ENCODE data around the gene ALPL. TPM values are rescaled to one million over a fixed set of nuclear protein-coding genes. Genes with fewer than 3 reads are reported as not detected.
A peak's percentile ranks its signal among the peaks of the same experiment; 100 is the strongest.

The ALPL gene
- total RNA-seq, 4 donors from 2014 or later: 5.3 to 52.8 (median 16.8) TPM

DNA sequence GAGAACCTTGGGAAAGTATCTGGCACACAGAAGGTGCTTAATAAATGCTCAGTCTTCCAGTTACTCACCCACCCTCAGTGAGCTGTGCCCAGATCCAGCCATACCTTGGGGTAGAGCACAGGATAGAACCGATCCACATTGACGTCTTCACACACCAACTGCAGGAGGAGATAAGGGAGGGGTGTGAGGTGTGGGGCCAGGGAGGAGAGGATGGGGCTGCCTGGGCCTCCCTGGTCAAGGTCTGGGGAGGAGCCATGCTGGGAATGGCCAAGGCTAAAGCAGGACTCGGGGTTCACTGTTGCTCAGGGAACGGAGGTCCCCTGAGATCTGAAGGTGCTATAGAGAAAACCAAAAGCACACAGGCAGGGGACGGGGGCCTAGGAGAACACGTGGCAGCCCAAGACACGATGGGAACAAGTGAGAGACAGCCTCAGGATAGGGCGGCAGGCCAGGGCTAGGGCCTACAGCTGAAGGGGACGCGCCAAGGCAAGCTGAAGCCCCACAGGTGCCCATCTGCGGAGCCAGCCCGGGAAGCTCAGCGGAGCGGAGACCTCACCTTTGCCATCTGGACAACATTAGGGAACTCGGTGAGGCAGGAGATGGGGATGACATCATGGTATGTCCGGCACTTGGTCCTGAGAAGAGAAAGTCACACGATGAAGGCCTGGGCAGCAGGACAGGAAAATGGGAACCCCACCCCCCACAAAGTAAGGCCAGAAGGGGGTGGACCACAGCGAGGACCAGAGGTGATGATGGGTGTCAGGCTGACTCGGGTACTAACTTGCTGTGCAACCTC lies 104.0 kb downstream of the ALPL start:
- ATAC-seq (ENCODE audit: low FRiP score): no peak
- no peak for DNase-seq (ENCODE audit: low spot score)
- TF ChIP-seq, protein P1, sequence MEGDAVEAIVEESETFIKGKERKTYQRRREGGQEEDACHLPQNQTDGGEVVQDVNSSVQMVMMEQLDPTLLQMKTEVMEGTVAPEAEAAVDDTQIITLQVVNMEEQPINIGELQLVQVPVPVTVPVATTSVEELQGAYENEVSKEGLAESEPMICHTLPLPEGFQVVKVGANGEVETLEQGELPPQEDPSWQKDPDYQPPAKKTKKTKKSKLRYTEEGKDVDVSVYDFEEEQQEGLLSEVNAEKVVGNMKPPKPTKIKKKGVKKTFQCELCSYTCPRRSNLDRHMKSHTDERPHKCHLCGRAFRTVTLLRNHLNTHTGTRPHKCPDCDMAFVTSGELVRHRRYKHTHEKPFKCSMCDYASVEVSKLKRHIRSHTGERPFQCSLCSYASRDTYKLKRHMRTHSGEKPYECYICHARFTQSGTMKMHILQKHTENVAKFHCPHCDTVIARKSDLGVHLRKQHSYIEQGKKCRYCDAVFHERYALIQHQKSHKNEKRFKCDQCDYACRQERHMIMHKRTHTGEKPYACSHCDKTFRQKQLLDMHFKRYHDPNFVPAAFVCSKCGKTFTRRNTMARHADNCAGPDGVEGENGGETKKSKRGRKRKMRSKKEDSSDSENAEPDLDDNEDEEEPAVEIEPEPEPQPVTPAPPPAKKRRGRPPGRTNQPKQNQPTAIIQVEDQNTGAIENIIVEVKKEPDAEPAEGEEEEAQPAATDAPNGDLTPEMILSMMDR (IDR thresholded peaks at IDR 0.05): no peak

GRCh38 chr1:21614419-21615115 lies 105.3 kb downstream of the ALPL start:
- DNase-seq (ENCODE audit: low spot score) (no peak), ATAC-seq (ENCODE audit: low FRiP score) (no peak)
- TF ChIP-seq, protein P1 (IDR thresholded peaks at IDR 0.05): no peak

- DNase-seq (ENCODE audit: low spot score) (no peak), ATAC-seq (ENCODE audit: low FRiP score) (no peak)
- TF ChIP-seq, protein P1 (IDR thresholded peaks at IDR 0.05): no peak
Measured at GRCh38 chr1:21616372-21616771, 107.1 kb downstream of the ALPL start.

DNA sequence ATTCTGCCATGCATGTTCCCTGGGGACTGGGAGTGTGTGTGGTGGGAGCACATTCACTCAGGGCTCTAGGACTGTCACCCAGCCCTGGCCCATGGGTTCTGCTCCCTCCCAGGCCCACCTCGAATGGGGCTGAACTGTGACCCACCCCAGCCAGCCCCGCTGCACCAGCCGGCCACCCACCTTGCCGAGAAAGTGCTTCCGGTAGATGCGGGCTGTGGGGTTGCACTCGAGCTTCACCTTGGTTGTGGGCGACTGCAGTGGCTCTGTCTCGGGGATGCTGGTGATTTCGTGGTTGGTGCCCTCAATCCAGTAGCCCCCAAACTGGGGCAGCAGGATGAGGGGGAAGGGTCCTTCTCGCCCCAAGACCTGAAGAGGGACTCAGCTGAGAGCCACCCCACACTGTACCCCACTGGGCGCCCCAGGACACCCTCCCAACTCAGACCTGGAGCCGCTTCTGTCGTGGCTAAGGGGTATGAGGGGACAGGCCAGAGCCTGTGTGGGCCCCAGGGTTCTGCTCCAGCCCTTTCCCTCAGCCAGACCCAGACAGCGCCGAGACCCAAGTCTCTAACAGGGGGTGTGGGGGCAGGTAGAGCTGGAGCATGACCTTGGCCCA lies 108.0 kb downstream of the ALPL start:
- no peak for DNase-seq (ENCODE audit: low spot score)
- ATAC-seq (ENCODE audit: low FRiP score): no peak
- TF ChIP-seq, protein P1 (IDR thresholded peaks at IDR 0.05): no peak

DNA sequence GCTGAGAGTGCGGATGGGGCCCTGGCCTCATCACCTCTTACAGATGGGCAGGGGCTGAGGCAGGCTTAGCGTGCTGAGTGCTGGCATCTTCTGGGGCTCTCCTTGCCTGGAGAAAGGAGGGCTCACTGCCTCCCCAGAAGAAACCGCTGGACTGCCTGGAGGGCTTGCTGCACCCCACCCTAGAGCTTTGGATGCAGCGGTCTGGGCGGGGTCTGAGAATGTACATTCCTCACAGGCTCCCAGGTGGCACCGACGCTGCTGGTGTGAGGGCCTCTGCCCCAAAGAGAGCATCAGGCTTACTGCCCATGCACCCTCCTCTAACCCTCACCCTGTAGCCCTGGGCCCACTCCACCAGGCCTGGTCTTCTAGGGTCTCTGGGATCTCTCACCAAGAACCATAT lies 108.8 kb downstream of the ALPL start:
- TF ChIP-seq, protein P1 (IDR thresholded peaks at IDR 0.05): no peak
- ATAC-seq (ENCODE audit: low FRiP score) (no peak), DNase-seq (ENCODE audit: low spot score) (no peak)

DNA sequence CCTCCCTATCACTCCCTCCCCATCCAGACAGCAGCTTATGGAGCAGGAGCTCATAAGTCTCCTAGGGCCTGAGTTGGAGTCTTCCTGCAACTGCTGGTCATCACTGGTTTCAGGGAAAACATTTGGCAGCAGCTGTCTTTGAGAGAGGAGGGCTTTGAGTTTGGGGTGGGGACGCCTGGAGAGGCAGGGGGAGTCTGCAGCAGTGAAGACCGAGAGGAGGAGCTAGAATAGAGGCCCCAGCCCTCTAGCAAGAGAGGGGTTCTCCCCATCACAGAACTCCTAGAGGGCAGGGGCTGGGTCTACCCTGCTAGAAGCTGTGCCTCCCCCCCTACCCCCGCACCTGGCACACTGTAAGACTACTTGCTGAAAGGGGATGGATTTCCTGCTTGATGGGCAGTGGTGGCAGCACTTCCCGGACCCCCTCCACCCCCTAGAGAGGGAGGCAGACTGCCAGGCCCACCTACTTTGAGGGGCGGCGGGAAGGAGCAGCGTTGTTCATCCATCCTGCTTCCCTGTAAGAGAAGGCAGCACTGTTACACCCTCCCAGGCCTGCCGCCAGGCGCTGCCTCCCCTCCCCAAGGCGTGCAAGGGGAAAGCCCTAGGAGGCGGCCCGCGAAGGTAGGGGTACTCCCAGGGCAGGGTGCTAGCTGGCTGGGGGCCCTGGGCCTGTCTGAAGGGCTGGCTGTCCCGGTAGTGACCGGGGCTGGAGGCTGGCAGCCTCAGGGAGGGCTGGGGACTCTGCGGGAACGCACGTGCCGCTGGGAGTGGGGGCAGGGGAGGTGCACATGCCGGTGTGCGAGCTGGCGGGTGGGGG lies 109.5 kb downstream of the ALPL start:
- DNase-seq (ENCODE audit: low spot score): no peak
- peak; percentile 45 for ATAC-seq (ENCODE audit: low FRiP score)
- TF ChIP-seq, protein P1 (IDR thresholded peaks at IDR 0.05): no peak

All from omental fat pad (tissue), 4 donors.